Skeletal muscle tissue (tissue), 4 donors: Measurements from ENCODE around the gene HGFAC. TPM values are rescaled to one million over a fixed set of nuclear protein-coding genes. Genes with fewer than 3 reads are reported as not detected.

Experiments
- H3K27ac ChIP-seq: one replicate; pipeline ENCODE4 v1.7.0; 2013; ENCODE audit warnings: mild to moderate bottlenecking, low read depth, low read length, inconsistent platforms
- H3K27me3 ChIP-seq, 3 donors: one replicate each; pipeline ENCODE4 v1.7.0; 2013; ENCODE audit warnings: low read length in 3 of 3; ENCODE audit not compliant: control insufficient read depth in 3 of 3, insufficient read depth in 3 of 3
- H3K36me3 ChIP-seq, 3 donors: one replicate each; pipeline ENCODE4 v1.7.0; 2013; ENCODE audit warnings: low read length in 3 of 3; ENCODE audit not compliant: control insufficient read depth in 3 of 3, insufficient read depth in 3 of 3
- H3K4me1 ChIP-seq, 3 donors: one replicate each; pipeline ENCODE4 v1.7.0; 2013; ENCODE audit warnings: low read length in 3 of 3, mild to moderate bottlenecking in 3 of 3; ENCODE audit not compliant: control insufficient read depth in 3 of 3, insufficient read depth in 3 of 3
- H3K4me3 ChIP-seq, 3 donors: one replicate each; pipeline ENCODE4 v1.7.0; 2013; ENCODE audit warnings: low read length in 3 of 3
- H3K9ac ChIP-seq, 3 donors: one replicate each; pipeline ENCODE4 v1.7.0; 2013; ENCODE audit warnings: low read length in 3 of 3, mild to moderate bottlenecking in 3 of 3, moderate library complexity in 2 of 3, low read depth in 1 of 3
- H3K9me3 ChIP-seq, 3 donors: one replicate each; pipeline ENCODE4 v1.7.0; 2013; ENCODE audit warnings: low read length in 3 of 3; ENCODE audit not compliant: control insufficient read depth in 3 of 3
- total RNA-seq: library from RNA; depleted of rRNA; stranded (reverse); fragments of >200 nt; gene quantifications from one replicate; pipeline ENCODE4 v1.2.3, GENCODE V29; 2014
- donor health status: Osteomylitis.

HGFAC gene
- total RNA-seq, 1 donor from 2014 or later = 0.52 TPM

DNA sequence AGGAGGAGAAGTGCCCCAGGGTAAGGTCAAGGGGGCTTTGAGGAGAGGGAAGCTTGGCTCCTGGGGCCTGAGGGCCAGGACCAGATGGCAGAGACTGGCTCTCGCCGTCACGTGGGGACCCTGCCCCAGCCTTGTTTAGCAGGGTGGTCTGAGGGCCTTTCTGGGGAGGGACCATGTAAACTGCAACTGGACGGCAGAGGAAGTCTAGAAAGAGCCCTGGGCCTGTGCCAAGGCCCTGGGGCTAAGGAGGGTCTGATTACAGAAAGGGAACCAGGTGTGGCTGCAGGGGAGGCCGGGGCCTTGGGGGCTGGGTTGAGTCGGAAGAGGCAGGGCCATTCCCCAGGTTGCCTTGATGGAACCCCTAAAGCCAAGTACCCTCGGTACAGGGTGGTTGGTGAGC lies 1.8 kb upstream of the HGFAC start:
- peaks cover 0 to 7% (median 0%) of the 10 kb centered on the region in 3 donors for H3K4me1 ChIP-seq
- no peak overlapping the region for H3K9ac ChIP-seq
- H3K27me3 ChIP-seq = no peaks in the 10 kb centered on the region
- H3K36me3 ChIP-seq = no peaks in the 10 kb centered on the region
- no peak overlapping the region for H3K4me3 ChIP-seq
- H3K9me3 ChIP-seq = no peaks in the 10 kb centered on the region
- H3K27ac ChIP-seq = no peak overlapping the region

GRCh38 chr4:3440979-3441500 lies 728 bp upstream of the HGFAC start:
- Histone ChIP-seq H3K9me3 (no peaks in the 10 kb centered on the region), H3K4me3 (no peak overlapping the region), H3K27me3 (no peaks in the 10 kb centered on the region), H3K27ac (no peak overlapping the region), H3K4me1 (peaks cover 0 to 7% (median 0%) of the 10 kb centered on the region in 3 donors), H3K9ac (no peak overlapping the region), H3K36me3 (no peaks in the 10 kb centered on the region)

DNA sequence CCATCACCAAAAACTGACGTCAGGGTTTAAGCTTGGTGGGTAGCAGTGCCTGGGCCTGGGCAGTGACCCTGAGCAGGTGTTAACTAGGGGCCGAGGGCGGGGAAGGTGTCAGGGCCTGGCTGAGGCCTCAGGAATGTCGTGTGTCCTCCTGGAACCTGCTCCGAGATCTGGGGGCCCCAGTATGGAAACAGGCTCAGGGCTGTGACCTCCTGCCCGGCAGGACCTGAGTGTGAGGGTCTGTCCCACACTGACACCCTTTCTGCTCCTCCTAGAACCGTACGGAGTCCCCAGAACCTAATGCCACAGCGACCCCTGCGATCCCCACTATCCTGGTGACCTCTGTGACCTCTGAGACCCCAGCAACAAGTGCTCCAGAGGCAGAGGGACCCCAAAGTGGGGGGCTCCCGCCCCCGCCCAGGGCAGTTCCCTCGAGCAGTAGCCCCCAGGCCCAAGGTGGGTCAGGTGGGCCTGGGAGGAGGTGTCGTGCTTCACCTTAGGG lies 741 bp downstream of the HGFAC start:
- H3K9ac ChIP-seq = no peak overlapping the region
- no peaks in the 10 kb centered on the region for H3K27me3 ChIP-seq
- no peaks in the 10 kb centered on the region for H3K36me3 ChIP-seq
- H3K4me1 ChIP-seq = no peaks in the 10 kb centered on the region
- H3K9me3 ChIP-seq = no peaks in the 10 kb centered on the region
- H3K4me3 ChIP-seq = no peak overlapping the region
- no peak overlapping the region for H3K27ac ChIP-seq

- no peaks in the 10 kb centered on the region for H3K9me3 ChIP-seq
- no peak overlapping the region for H3K27ac ChIP-seq
- no peak overlapping the region for H3K4me3 ChIP-seq
- H3K27me3 ChIP-seq = no peaks in the 10 kb centered on the region
- H3K9ac ChIP-seq = no peak overlapping the region
- H3K36me3 ChIP-seq = no peaks in the 10 kb centered on the region
- H3K4me1 ChIP-seq = no peaks in the 10 kb centered on the region
Observed at GRCh38 chr4:3442959-3443749, 1.4 kb downstream of the HGFAC start.

DNA sequence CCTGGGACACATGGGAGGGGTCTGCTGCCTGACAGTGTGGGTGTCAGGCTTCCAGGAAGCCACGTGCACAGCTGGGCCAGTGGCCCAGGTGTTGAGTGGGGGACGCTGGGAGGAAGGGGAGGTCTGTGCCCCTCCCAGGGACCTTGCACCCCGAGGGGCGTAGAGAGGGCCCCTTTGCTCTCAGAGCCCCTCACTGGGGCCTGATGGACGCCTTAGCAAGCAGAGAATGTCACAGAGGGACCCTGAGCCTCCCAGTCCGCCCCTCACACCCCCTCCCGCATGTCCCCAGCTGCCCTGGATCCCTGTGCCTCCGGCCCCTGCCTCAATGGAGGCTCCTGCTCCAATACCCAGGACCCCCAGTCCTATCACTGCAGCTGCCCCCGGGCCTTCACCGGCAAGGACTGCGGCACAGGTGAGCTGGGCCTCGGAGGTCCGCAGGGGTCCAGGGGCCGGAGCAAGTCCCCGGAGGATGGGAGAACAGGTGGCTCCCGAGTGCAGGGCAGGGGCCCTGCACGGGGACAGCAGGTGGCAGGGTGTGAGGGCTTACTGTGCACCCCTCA lies 2.1 kb downstream of the HGFAC start:
- Histone ChIP-seq H3K36me3 (no peaks in the 10 kb centered on the region), H3K9ac (no peak overlapping the region), H3K4me3 (no peak overlapping the region), H3K27me3 (no peaks in the 10 kb centered on the region), H3K9me3 (no peaks in the 10 kb centered on the region), H3K27ac (no peak overlapping the region), H3K4me1 (no peaks in the 10 kb centered on the region)

DNA sequence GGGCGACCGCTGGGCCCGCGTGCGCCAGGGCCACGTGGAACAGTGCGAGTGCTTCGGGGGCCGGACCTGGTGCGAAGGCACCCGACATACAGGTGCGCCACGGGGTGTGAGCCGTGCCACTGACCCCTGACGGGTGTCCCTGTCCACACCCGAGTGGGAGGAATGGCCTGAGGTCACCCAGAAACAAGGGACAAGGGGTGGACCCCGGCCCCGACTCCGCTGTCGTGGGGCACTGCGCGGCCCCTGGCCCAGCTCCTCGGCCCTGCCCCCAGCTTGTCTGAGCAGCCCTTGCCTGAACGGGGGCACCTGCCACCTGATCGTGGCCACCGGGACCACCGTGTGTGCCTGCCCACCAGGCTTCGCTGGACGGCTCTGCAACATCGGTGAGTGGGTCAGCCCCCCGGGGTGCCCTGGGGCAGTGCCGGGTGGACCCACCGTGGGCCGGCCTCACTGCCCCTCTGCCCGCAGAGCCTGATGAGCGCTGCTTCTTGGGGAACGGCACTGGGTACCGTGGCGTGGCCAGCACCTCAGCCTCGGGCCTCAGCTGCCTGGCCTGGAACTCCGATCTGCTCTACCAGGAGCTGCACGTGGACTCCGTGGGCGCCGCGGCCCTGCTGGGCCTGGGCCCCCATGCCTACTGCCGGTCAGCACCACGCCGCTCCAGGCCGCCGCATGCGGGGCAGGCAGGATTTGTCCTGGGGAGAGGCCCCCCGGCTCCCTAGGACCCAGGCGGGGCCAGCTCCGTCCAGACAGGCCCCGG lies 2.8 kb downstream of the HGFAC start:
- Histone ChIP-seq H3K36me3 (no peaks in the 10 kb centered on the region), H3K9ac (no peak overlapping the region), H3K27me3 (no peaks in the 10 kb centered on the region), H3K4me1 (no peaks in the 10 kb centered on the region), H3K4me3 (no peak overlapping the region), H3K9me3 (no peaks in the 10 kb centered on the region), H3K27ac (no peak overlapping the region)

- Histone ChIP-seq H3K36me3 (no peaks in the 10 kb centered on the region), H3K9ac (no peak overlapping the region), H3K4me3 (no peak overlapping the region), H3K9me3 (no peaks in the 10 kb centered on the region), H3K27me3 (peaks cover 0 to 3% (median 0%) of the 10 kb centered on the region in 3 donors), H3K27ac (no peak overlapping the region), H3K4me1 (no peaks in the 10 kb centered on the region)
Observed at GRCh38 chr4:3445111-3445820, 3.5 kb downstream of the HGFAC start.

DNA sequence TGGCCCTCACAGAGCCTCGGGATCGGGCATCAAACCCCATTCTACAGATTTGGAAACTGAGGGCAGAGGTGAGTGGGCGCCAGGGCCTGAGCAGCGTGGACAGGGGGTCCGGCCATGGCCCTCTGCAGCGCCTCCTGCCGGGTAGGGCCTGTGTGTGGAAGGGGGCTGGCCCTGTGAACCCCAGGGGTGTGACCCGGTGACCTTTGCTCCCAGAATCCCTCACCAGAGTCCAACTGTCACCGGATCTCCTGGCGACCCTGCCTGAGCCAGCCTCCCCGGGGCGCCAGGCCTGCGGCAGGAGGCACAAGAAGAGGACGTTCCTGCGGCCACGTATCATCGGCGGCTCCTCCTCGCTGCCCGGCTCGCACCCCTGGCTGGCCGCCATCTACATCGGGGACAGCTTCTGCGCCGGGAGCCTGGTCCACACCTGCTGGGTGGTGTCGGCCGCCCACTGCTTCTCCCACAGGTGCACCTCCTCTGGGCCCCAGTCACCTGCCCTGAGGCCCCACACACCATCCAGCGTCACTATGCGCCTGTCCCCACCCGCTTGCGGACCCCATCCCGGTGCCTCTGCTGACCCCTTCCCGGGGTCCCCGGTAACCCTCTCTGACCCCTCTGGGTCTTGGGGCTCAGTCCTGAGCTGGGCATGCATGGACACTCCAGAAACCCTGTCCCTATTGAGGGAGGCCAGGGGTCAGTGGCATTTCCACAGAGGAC lies 4.2 kb downstream of the HGFAC start:
- no peaks in the 10 kb centered on the region for H3K9me3 ChIP-seq
- no peak overlapping the region for H3K4me3 ChIP-seq
- H3K4me1 ChIP-seq = no peaks in the 10 kb centered on the region
- H3K27ac ChIP-seq = no peak overlapping the region
- H3K9ac ChIP-seq = no peak overlapping the region
- H3K27me3 ChIP-seq = peaks cover 0 to 5% (median 0%) of the 10 kb centered on the region in 3 donors
- no peaks in the 10 kb centered on the region for H3K36me3 ChIP-seq

DNA sequence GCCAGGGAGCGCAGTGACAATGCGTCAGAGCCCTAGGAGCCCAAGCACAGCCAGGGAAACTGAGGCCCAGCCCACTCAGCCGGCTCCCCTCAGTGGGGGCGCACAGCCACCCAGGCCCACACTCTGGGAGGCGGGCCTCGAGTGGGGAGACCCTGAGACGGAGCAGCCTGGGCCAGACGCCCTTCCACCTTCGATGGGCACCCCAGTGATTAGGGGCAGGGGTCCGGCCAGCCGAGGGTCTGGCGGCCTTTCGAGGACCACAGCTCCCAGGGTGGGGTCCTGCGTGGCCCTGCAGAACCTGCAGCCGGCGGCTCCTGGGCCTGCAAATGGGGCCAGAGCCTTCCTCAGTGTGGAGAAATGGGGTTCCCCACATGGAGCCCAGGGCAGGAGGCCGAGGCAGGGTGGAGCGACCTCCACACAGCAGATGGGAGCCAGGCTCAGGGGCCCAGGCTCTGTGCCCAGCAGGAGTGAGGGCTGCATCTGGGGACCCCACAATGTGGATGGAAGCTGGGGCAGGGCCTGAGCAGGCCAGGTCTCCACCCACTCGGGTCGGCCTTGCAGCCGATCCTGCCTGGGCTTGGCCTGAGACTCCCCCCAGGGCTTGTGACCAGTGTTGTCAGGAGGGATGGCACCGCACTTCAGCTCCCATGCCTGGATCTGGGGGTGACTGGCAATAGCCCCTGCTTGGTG lies 5.0 kb downstream of the HGFAC start:
- Histone ChIP-seq H3K9me3 (no peaks in the 10 kb centered on the region), H3K4me1 (peaks cover 0 to 4% (median 2%) of the 10 kb centered on the region in 3 donors), H3K4me3 (no peak overlapping the region), H3K36me3 (no peaks in the 10 kb centered on the region), H3K27me3 (peaks cover 0 to 5% (median 0%) of the 10 kb centered on the region in 3 donors), H3K27ac (no peak overlapping the region), H3K9ac (no peak overlapping the region)
